Astrocyte (in vitro differentiated cells and primary cell): ENCODE results near the gene XXYLT1. TPM values are rescaled to one million over a fixed set of nuclear protein-coding genes. Genes with fewer than 3 reads are reported as not detected.

Experiments
- DNase-seq: peaks from one replicate; pipeline ENCODE4 v3.0.0-alpha.2; 2010; ENCODE audit warnings: low read depth
- FAIRE-seq: peaks from 2 replicates; lab custom pipeline; 2011; peaks lifted over from hg19 to GRCh38; lab: Jason Lieb, UNC
- H2AFZ ChIP-seq: 2 replicates; pipeline ENCODE4 v1.6.0; 2012; ENCODE audit warnings: low read depth, low read length, inconsistent platforms
- H3K27ac ChIP-seq: 2 replicates; pipeline ENCODE4 v1.5.1; 2011; ENCODE audit warnings: low read depth, low read length, inconsistent platforms
- H3K27me3 ChIP-seq: 2 replicates; pipeline ENCODE4 v1.6.0; 2011; ENCODE audit warnings: low read length, inconsistent platforms; ENCODE audit not compliant: insufficient read depth
- H3K36me3 ChIP-seq: 2 replicates; pipeline ENCODE4 v1.5.1; 2011; ENCODE audit warnings: low read length, inconsistent platforms; ENCODE audit not compliant: insufficient read depth
- H3K4me1 ChIP-seq: 2 replicates; pipeline ENCODE4 v1.5.1; 2011; ENCODE audit warnings: low read length, inconsistent platforms; ENCODE audit not compliant: insufficient read depth
- H3K4me2 ChIP-seq: 2 replicates; pipeline ENCODE4 v1.6.0; 2012; ENCODE audit warnings: low read length, inconsistent platforms
- H3K4me3 ChIP-seq: 2 replicates; pipeline ENCODE4 v1.5.1; 2011; ENCODE audit warnings: low read depth, mild to moderate bottlenecking, low read length, inconsistent platforms; ENCODE audit not compliant: insufficient read depth
- H3K79me2 ChIP-seq: 2 replicates; pipeline ENCODE4 v1.6.0; 2012; ENCODE audit warnings: mild to moderate bottlenecking, low read length, inconsistent platforms; ENCODE audit not compliant: insufficient read depth
- H3K9ac ChIP-seq: 2 replicates; pipeline ENCODE4 v1.6.0; 2012; ENCODE audit warnings: mild to moderate bottlenecking, low read length, inconsistent platforms
- H3K9me3 ChIP-seq: 2 replicates; pipeline ENCODE4 v1.5.1; 2012; ENCODE audit warnings: low read depth, mild to moderate bottlenecking, low read length, inconsistent platforms; ENCODE audit not compliant: insufficient read depth
- H4K20me1 ChIP-seq: 2 replicates; pipeline ENCODE4 v1.6.0; 2012; ENCODE audit warnings: low read length, inconsistent platforms; ENCODE audit not compliant: insufficient read depth
- H3K27ac Mint-ChIP-seq: one replicate; pipeline ENCODE4 v1.8.0; 2021; ENCODE audit warnings: mild to moderate bottlenecking, mixed read lengths; ENCODE audit not compliant: unreplicated experiment
- H3K27me3 Mint-ChIP-seq: one replicate; pipeline ENCODE4 v1.8.0; 2021; ENCODE audit warnings: low read depth, mixed read lengths; ENCODE audit not compliant: unreplicated experiment
- H3K36me3 Mint-ChIP-seq: one replicate; pipeline ENCODE4 v1.8.0; 2021; ENCODE audit warnings: low read depth, mixed read lengths; ENCODE audit not compliant: unreplicated experiment
- H3K4me1 Mint-ChIP-seq: one replicate; pipeline ENCODE4 v1.8.0; 2021; ENCODE audit warnings: low read depth, mixed read lengths; ENCODE audit not compliant: unreplicated experiment
- H3K4me3 Mint-ChIP-seq: one replicate; pipeline ENCODE4 v1.8.0; 2021; ENCODE audit warnings: mild to moderate bottlenecking, moderate library complexity, mixed read lengths; ENCODE audit not compliant: unreplicated experiment
- H3K9me3 Mint-ChIP-seq: one replicate; pipeline ENCODE4 v1.8.0; 2021; ENCODE audit warnings: mild to moderate bottlenecking, mixed read lengths; ENCODE audit not compliant: unreplicated experiment
- CTCF ChIP-seq: IDR thresholded peaks from 2 replicates; pipeline ENCODE4 v1.5.1; 2011; ENCODE audit warnings: low read depth, mild to moderate bottlenecking, inconsistent platforms, low read length, moderate library complexity; ENCODE audit not compliant: insufficient read depth
- EZH2 ChIP-seq: IDR thresholded peaks from 2 replicates; pipeline ENCODE4 v1.6.1; 2012; ENCODE audit warnings: mild to moderate bottlenecking, low read length, inconsistent platforms; ENCODE audit not compliant: insufficient read depth
- total RNA-seq: library from RNA; stranded (reverse); gene quantifications from 2 replicates; pipeline ENCODE4 v1.2.1, GENCODE V29; 2021

The XXYLT1 gene
- total RNA-seq, 1 donor from 2014 or later, result 26.2 TPM

- Mint-ChIP-seq H3K9me3 (peaks cover 6% of the 10 kb centered on the region), H3K27ac (peak overlapping the region; percentile 41), H3K4me3 (no peak overlapping the region), H3K27me3 (no peaks in the 10 kb centered on the region), H3K4me1 (peaks cover 23% of the 10 kb centered on the region), H3K36me3 (peaks cover 9% of the 10 kb centered on the region)
- Histone ChIP-seq H4K20me1 (no peaks in the 10 kb centered on the region), H3K4me2 (no peak overlapping the region), H2AFZ (no peak overlapping the region), H3K36me3 (no peaks in the 10 kb centered on the region), H3K27me3 (no peaks in the 10 kb centered on the region), H3K4me3 (no peak overlapping the region), H3K79me2 (peaks cover 24% of the 10 kb centered on the region), H3K27ac (no peak overlapping the region), H3K9ac (no peak overlapping the region), H3K9me3 (no peaks in the 10 kb centered on the region), H3K4me1 (peaks cover 36% of the 10 kb centered on the region)
- DNase-seq (no peak), FAIRE-seq (no peak)
- TF ChIP-seq CTCF, result no peak
- TF ChIP-seq EZH2, result no peak
Observed at GRCh38 chr3:195212033-195212748, 58.8 kb downstream of the XXYLT1 start.

- Histone ChIP-seq H3K79me2 (peaks cover 24% of the 10 kb centered on the region), H3K9ac (peak overlapping the region; percentile 74), H3K4me3 (no peak overlapping the region), H3K4me2 (peak overlapping the region; percentile 67), H4K20me1 (no peaks in the 10 kb centered on the region), H3K9me3 (no peaks in the 10 kb centered on the region), H2AFZ (peak overlapping the region; percentile 65), H3K4me1 (peaks cover 40% of the 10 kb centered on the region), H3K27me3 (no peaks in the 10 kb centered on the region), H3K27ac (peak overlapping the region; percentile 91), H3K36me3 (no peaks in the 10 kb centered on the region)
- DNase-seq, result peak; percentile 88
- Mint-ChIP-seq H3K27ac (no peak overlapping the region), H3K4me1 (peaks cover 26% of the 10 kb centered on the region), H3K9me3 (peaks cover 6% of the 10 kb centered on the region), H3K36me3 (peaks cover 9% of the 10 kb centered on the region), H3K4me3 (no peak overlapping the region), H3K27me3 (no peaks in the 10 kb centered on the region)
- TF ChIP-seq EZH2 (no peak), CTCF (no peak)
- FAIRE-seq, result peak; percentile 84
Observed at GRCh38 chr3:195210266-195210973, 60.5 kb downstream of the XXYLT1 start.
